GM12865 (cell line): ENCODE results near the gene ERG.

Experiments
- DNase-seq: peaks from one replicate; pipeline ENCODE4 v3.0.0; 2010; ENCODE audit warnings: low read depth
- H3K4me3 ChIP-seq: 2 replicates; pipeline ENCODE4 v1.5.1; 2011; ENCODE audit warnings: mild to moderate bottlenecking, low read depth, low read length, control low read depth
- TF ChIP-seq, protein P1 (sequence below): IDR thresholded peaks from 2 replicates; pipeline ENCODE4 v1.5.1; 2011; ENCODE audit warnings: low read length, control low read depth, low read depth, inconsistent platforms; ENCODE audit not compliant: insufficient read depth; ENCODE audit errors: missing control alignments

ERG gene

DNA sequence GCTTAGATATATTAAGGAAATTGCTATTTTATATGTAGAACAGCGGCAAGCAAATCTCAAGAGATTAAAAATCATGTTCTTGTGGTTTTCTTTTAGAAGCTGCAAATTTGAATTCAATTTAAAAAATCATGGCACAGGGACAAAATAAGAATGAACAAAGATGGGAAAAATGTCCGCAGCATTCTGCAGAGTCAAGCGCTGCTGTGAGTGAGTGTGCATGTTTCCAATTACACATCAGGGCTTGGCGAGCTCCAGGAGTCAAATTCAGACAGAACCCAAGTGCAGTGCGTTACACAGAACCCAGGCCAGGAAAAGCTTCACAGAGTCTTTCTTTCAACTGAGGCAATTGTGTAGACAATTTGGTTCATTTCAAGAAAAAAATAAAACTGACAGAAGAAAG lies 33.3 kb upstream of the ERG start:
- H3K4me3 ChIP-seq: no peak overlapping the region
- TF ChIP-seq, protein P1, sequence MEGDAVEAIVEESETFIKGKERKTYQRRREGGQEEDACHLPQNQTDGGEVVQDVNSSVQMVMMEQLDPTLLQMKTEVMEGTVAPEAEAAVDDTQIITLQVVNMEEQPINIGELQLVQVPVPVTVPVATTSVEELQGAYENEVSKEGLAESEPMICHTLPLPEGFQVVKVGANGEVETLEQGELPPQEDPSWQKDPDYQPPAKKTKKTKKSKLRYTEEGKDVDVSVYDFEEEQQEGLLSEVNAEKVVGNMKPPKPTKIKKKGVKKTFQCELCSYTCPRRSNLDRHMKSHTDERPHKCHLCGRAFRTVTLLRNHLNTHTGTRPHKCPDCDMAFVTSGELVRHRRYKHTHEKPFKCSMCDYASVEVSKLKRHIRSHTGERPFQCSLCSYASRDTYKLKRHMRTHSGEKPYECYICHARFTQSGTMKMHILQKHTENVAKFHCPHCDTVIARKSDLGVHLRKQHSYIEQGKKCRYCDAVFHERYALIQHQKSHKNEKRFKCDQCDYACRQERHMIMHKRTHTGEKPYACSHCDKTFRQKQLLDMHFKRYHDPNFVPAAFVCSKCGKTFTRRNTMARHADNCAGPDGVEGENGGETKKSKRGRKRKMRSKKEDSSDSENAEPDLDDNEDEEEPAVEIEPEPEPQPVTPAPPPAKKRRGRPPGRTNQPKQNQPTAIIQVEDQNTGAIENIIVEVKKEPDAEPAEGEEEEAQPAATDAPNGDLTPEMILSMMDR: no peak
- DNase-seq: no peak

DNA sequence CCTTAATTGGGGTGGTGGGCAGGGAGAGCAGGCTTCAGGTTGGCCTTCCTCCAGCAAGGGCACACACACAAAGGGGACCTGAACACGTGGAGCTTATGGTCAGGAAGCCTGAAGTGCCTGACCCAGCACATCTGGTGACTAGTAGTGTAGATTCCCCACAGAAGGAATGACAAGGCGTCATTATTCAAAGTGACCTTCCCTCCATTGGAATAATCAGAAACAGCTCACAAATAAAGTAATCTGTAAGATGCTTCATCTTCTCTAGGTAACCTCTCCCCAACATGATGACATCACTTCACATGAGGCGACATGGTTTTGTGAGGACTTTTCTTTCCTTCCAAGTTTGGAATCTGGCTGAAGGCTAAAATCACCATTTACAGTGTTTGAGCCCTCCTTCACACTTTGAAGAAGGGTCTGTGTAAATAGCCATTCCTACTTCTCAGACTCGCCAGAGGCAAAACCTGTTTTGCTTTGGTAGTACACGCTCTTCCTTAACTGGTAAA lies 32.8 kb upstream of the ERG start:
- TF ChIP-seq, protein P1: no peak
- DNase-seq: no peak
- H3K4me3 ChIP-seq: no peak overlapping the region

DNA sequence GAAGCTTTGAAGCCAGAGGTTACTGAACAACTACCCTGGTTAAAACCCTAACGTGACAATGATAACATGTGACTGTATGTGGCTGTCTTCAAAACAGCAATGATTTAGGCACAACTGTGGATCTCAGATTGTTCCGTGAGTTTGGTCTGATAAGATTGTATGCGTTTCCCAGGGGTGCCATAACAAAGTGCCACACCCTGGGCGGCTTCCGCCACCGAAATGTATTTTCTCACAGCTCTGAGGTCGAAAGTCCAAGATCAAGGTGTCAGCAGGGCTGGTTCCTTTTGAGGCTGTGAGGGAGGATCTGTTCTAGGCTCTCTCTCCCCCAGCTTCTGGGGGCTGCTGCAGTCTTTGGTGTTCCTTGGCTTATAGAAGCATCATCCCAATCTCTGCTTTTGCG lies 29.5 kb upstream of the ERG start:
- TF ChIP-seq, protein P1: no peak
- no peak overlapping the region for H3K4me3 ChIP-seq
- DNase-seq: no peak

DNA sequence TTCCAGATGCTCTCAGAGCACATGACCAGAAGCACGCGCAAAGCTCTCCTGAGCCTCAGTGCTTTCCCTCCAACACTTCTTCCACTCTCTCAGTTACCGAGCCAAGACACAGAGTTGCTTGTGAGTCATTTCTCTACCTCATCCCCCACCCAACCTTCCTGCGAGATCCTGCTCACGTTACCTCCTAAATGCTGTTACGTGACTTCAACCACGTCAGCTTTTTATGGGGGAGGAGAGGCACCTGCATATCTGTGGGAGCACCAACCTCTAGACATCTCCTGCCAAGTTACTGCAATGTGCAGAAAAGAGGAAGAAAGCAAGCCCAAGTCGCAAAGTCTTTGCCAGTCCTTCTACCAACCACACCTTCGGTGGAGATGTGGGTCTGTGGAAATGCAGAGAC lies 27.2 kb upstream of the ERG start:
- H3K4me3 ChIP-seq: no peak overlapping the region
- DNase-seq: no peak
- TF ChIP-seq, protein P1: no peak

DNA sequence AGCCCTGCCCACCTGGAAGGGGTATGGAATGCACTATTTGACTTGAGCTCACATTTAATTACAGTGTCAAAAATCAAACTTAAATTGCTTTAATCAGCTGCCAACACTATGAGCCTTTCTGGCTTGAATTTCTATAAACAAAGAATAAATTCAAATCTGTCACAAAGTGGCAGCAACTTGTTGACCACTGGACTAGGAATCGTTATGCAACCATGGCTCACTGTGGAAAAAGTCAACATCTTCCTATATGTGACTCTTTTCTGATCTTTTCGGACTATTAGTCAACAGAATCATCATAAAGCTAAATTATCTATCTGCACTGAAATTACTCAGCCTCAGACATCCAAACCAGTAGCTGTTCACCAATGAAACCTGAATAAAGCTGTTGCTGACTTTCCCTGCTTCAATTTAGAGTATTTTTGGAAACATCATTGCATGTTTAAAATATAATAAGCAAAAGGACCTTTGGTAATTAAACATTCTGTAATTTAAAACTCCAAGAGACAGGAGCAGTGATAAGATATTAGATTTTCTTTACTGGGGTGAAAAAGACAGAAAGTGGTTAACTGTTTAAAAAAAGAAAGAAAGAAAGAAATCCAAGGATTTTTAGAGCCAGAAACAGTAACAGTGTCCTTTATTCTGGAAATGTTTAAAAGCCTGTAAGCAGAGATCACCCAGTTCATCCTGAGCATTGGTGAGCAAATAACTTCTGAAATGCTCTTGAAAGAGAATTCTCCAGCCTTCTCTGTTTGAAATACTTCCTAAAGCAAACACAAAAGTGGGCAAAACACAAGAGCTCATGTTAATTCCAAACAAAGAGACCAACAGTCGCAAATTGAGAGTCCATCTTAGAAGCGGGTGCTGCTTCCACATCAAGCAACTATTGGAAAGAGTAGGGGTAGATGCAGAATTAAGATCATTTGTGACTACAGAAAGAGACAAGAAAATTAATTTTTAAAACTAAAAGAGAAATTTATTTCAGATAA lies 26.2 kb upstream of the ERG start:
- no peak for DNase-seq
- H3K4me3 ChIP-seq: no peak overlapping the region
- TF ChIP-seq, protein P1: no peak

DNA sequence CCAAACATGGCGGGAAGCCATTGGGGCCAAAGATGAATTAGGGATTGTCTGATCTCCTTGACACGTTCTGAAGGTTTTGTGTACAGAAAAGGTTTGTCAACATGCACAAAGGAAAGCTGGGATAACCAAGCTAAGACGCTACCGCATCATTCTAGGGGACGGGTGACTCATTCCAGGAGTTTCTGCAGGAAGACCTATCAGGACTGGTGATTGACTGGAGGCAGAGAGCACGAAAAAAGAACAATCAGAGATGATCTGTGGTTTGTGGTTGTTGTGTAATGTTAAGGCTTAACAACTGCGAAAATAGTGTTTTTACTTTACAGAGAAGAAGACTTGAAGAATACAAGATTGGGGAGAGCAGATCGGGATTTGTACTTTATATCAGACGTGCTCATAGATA lies 22.2 kb upstream of the ERG start:
- TF ChIP-seq, protein P1: no peak
- DNase-seq: no peak
- no peak overlapping the region for H3K4me3 ChIP-seq

DNA sequence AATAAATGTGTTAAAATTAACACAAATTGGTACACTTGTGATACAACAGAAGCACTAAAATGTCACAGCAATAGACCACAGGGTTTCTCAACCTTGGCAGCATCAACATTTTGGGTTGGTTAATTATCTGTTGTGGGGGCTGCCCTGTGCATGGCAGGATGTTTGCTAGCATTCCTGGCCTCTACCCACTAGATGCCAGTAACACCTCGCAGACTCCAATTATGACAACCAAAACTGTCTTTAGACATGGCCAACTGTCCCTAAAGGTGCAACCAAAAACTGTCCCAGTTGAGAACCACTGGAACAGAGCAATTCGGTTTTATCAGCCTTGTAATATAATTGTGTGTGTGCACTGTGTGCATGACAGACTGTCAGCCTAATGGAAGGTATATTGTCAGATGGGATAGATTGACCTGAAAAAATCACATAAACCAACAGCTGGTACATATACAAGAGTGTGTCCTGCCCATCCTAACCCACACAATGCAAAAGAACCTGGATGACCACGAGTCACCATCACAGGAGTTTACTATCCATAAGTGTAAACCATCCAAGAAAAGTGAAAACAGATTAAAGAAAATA lies 13.5 kb upstream of the ERG start:
- no peak overlapping the region for H3K4me3 ChIP-seq
- TF ChIP-seq, protein P1: peak; percentile 13
- no peak for DNase-seq
